PC-3 (cell line): ENCODE data around the gene STRBP.
"Not testable (repeated sequence)": the region's sequence is repeated elsewhere in the genome, so short reads cannot be mapped to it uniquely, and the experiment has no call there.

ENCODE experiments used
- EZH2 ChIP-seq: fragments of 300-600 bp; sonication (generic); IDR thresholded peaks from one replicate; pipeline ENCODE4 v1.6.1; 2017; ENCODE audit warnings: antibody characterized with exemption, mild to moderate bottlenecking, low read length; ENCODE audit not compliant: unreplicated experiment
- EZH2phosphoT487 ChIP-seq: fragments of 300-600 bp; sonication (generic); IDR thresholded peaks from 2 replicates; pipeline ENCODE4 v1.6.1; 2018; ENCODE audit warnings: mild to moderate bottlenecking, antibody characterized with exemption, low read length, borderline replicate concordance
- TF ChIP-seq, protein P1 (sequence below): fragments of 300-600 bp; sonication (generic); conservative IDR thresholded peaks from 2 replicates; pipeline ENCODE4 v1.5.1; 2017; ENCODE audit warnings: antibody characterized with exemption, low read depth, mild to moderate bottlenecking, low read length

DNA sequence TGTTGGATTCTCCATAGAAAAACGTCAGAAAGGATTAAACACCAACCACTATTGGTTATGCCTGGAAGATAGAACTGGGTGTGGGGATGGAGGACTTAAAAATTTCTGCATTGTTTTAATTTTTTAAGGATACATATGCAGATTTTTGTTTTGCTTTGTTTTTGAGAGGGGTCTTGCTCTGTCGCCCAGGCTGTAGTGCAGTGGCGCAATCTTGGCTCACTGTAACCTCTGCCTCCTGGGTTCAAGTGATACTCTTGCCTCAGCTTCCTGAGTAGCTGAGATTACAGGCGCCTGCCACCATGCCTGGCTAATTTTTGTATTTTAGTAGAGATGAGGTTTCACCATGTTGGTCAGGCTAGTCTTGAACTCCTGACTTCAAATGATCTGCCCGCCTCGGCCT, 2.7 kb upstream of the STRBP start:
- TF ChIP-seq EZH2phosphoT487, EZH2: not testable (repeated sequence)
- TF ChIP-seq, protein P1, sequence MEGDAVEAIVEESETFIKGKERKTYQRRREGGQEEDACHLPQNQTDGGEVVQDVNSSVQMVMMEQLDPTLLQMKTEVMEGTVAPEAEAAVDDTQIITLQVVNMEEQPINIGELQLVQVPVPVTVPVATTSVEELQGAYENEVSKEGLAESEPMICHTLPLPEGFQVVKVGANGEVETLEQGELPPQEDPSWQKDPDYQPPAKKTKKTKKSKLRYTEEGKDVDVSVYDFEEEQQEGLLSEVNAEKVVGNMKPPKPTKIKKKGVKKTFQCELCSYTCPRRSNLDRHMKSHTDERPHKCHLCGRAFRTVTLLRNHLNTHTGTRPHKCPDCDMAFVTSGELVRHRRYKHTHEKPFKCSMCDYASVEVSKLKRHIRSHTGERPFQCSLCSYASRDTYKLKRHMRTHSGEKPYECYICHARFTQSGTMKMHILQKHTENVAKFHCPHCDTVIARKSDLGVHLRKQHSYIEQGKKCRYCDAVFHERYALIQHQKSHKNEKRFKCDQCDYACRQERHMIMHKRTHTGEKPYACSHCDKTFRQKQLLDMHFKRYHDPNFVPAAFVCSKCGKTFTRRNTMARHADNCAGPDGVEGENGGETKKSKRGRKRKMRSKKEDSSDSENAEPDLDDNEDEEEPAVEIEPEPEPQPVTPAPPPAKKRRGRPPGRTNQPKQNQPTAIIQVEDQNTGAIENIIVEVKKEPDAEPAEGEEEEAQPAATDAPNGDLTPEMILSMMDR = not testable (repeated sequence)
